ENCODE results near the gene PSMD7. TPM values are rescaled to one million over a fixed set of nuclear protein-coding genes. Genes with fewer than 3 reads are reported as not detected.
A peak's percentile ranks its signal among the peaks of the same experiment; 100 is the strongest.

The PSMD7 gene
- total and polyA plus RNA-seq, 2 donors (not counting 3 experiments of a cell fraction or from before 2014, with no cell fraction given), result 89.8 to 119 TPM

DNA sequence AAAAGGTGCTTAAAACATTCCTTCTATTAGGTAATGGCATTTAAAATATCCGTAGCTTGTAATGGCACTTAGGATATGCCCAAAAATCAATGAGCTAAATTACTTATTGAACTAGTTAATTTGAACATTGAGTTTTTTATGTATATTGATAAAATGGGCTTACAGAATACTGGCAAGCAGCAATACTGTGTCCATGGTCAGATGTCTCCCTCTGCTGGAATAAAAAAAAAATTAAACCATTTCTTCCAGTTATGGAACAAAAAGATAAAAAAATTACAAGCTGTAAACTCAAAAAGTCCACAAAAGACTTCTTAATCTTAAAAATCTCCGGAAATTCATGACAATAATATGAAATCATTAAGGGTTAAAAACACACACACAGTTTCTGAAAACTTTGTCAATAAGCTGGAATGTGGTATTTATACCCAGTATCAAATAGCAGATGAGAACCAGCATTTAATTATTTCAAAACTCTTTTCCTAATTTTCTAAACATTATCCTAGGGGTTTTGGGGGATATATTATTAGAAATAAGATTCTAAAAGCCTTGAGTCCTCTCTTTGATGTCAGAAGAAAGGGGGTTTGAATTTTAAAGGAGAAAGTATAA lies 21.5 kb upstream of the PSMD7 start:
- Histone ChIP-seq H3K36me3 (ENCODE audit: control insufficient read depth in 2 of 2, extremely low read depth in 1 of 2, insufficient read depth in 2 of 2, low read length in 2 of 2) (no peaks in the 10 kb centered on the region), H3K9ac (replicated peaks; ENCODE audit: extremely low read depth, insufficient read depth, low read length) (no peak overlapping the region), H3K27me3 (ENCODE audit: control insufficient read depth in 2 of 2, insufficient read depth in 2 of 2, low read length in 2 of 2) (peaks cover 3 to 8% of the 10 kb centered on the region in 2 experiments), H3K79me2 (ENCODE audit: control insufficient read depth, insufficient read depth, low read length) (no peaks in the 10 kb centered on the region), H3K4me3 (replicated peaks in 1 of 3; ENCODE audit: insufficient read depth in 1 of 3, low read depth in 1 of 3, low read length in 3 of 3) (no peak overlapping the region), H3K27ac (ENCODE audit: insufficient read depth, low read depth, low read length) (no peak overlapping the region), H4K20me1 (replicated peaks; ENCODE audit: control insufficient read depth, extremely low read depth, insufficient read depth, low read length) (no peaks in the 10 kb centered on the region), H3K4me2 (ENCODE audit: insufficient read depth, low read length) (no peak overlapping the region), H3K9me3 (replicated peaks; ENCODE audit: control insufficient read depth, insufficient read depth, low read length) (no peaks in the 10 kb centered on the region), H3K4me1 (ENCODE audit: control insufficient read depth, extremely low read depth, insufficient read depth, low read length) (no peaks in the 10 kb centered on the region), H3K9me1 (replicated peaks; ENCODE audit: control insufficient read depth, extremely low read depth, insufficient read depth, low read length) (no peaks in the 10 kb centered on the region), H2AFZ (ENCODE audit: low read depth, low read length) (no peak overlapping the region)
- DNase-seq (ENCODE audit: low read depth, low spot score), result peak; percentile 39
- TF ChIP-seq, protein P1, sequence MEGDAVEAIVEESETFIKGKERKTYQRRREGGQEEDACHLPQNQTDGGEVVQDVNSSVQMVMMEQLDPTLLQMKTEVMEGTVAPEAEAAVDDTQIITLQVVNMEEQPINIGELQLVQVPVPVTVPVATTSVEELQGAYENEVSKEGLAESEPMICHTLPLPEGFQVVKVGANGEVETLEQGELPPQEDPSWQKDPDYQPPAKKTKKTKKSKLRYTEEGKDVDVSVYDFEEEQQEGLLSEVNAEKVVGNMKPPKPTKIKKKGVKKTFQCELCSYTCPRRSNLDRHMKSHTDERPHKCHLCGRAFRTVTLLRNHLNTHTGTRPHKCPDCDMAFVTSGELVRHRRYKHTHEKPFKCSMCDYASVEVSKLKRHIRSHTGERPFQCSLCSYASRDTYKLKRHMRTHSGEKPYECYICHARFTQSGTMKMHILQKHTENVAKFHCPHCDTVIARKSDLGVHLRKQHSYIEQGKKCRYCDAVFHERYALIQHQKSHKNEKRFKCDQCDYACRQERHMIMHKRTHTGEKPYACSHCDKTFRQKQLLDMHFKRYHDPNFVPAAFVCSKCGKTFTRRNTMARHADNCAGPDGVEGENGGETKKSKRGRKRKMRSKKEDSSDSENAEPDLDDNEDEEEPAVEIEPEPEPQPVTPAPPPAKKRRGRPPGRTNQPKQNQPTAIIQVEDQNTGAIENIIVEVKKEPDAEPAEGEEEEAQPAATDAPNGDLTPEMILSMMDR (IDR thresholded peaks at IDR 0.05; ENCODE audit: extremely low read depth in 1 of 2, insufficient read depth in 1 of 2, low read depth in 1 of 2, low read length in 2 of 2), result peak in 1 of 2 donors; percentile 21
- TF ChIP-seq EZH2 (IDR thresholded peaks at IDR 0.05; ENCODE audit: borderline replicate concordance, low read depth, low read length, severe bottlenecking) (no peak), POLR2A (IDR thresholded peaks at IDR 0.05; ENCODE audit: low read depth, low read length) (no peak)
- TF ChIP-seq, protein P2, sequence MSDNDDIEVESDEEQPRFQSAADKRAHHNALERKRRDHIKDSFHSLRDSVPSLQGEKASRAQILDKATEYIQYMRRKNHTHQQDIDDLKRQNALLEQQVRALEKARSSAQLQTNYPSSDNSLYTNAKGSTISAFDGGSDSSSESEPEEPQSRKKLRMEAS (IDR thresholded peaks at IDR 0.05; ENCODE audit: insufficient read depth, insufficient read length), result no peak
- intact Hi-C loops (cut with micrococcal nuclease) (loop anchor here (1.0 kb wide), 1 partner anchor 319 kb away; no protein-coding TSS in a partner anchor), dilution Hi-C loops (cut with MboI; ENCODE audit: extremely low pct_ligation_motif_present, low sequenced_read_pairs) (no loop called here)
- no peak for FAIRE-seq
- CTCF ChIA-PET, result interaction anchor here (0.6 to 2.3 kb wide), 18 partner anchors 8 to 1925 kb away, joined by 3 to 11 read pairs (median 4); no protein-coding TSS in a partner anchor
- POLR2A ChIA-PET, result no interaction called here
- BruUV-seq (replicated peaks), result no TSS peak

DNA sequence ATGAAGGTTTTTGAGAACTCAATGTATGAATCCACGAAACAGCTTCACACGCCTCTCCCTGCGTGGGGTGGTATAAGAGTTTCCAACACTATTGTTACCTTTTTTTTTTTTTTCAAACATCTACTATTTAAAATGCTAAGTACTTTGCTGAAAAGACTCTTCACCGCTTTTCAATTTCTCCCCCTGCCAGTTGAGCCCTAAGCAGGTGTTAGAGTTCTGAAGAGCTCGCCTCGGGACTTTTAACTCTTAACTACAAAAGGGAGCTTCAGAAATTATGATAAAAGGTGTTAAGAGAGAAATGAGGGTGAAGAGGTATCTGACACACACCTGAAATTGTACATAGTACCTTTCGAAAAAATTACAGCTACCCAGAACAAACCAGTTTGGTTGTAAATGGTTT lies 20.9 kb upstream of the PSMD7 start:
- dilution Hi-C loops (cut with MboI; ENCODE audit: extremely low pct_ligation_motif_present, low sequenced_read_pairs), result no loop called here
- POLR2A ChIA-PET, result no interaction called here
- intact Hi-C loops (cut with micrococcal nuclease), result loop anchor here (1.0 kb wide), 1 partner anchor 319 kb away; no protein-coding TSS in a partner anchor

More for the DNA sequence above, 20.9 kb upstream of the PSMD7 start:
- Histone ChIP-seq H3K4me2 (ENCODE audit: insufficient read depth, low read length) (no peak overlapping the region), H2AFZ (ENCODE audit: low read depth, low read length) (no peak overlapping the region), H3K9ac (replicated peaks; ENCODE audit: extremely low read depth, insufficient read depth, low read length) (no peak overlapping the region), H3K36me3 (ENCODE audit: control insufficient read depth in 2 of 2, extremely low read depth in 1 of 2, insufficient read depth in 2 of 2, low read length in 2 of 2) (no peaks in the 10 kb centered on the region), H4K20me1 (replicated peaks; ENCODE audit: control insufficient read depth, extremely low read depth, insufficient read depth, low read length) (no peaks in the 10 kb centered on the region), H3K27ac (ENCODE audit: insufficient read depth, low read depth, low read length) (no peak overlapping the region), H3K4me3 (replicated peaks in 1 of 3; ENCODE audit: insufficient read depth in 1 of 3, low read depth in 1 of 3, low read length in 3 of 3) (no peak overlapping the region), H3K79me2 (ENCODE audit: control insufficient read depth, insufficient read depth, low read length) (no peaks in the 10 kb centered on the region), H3K27me3 (ENCODE audit: control insufficient read depth in 2 of 2, insufficient read depth in 2 of 2, low read length in 2 of 2) (peaks cover 3 to 8% of the 10 kb centered on the region in 2 experiments), H3K4me1 (ENCODE audit: control insufficient read depth, extremely low read depth, insufficient read depth, low read length) (no peaks in the 10 kb centered on the region), H3K9me1 (replicated peaks; ENCODE audit: control insufficient read depth, extremely low read depth, insufficient read depth, low read length) (no peaks in the 10 kb centered on the region), H3K9me3 (replicated peaks; ENCODE audit: control insufficient read depth, insufficient read depth, low read length) (no peaks in the 10 kb centered on the region)
- no peak for DNase-seq (ENCODE audit: low read depth, low spot score)
- no TSS peak for BruUV-seq (replicated peaks)
- no peak for TF ChIP-seq MYC (IDR thresholded peaks at IDR 0.05; ENCODE audit: low read depth, low read length)
- TF ChIP-seq FOS (IDR thresholded peaks at IDR 0.05; ENCODE audit: borderline replicate concordance, insufficient read depth, low read length), result no peak
- TF ChIP-seq POLR2A (IDR thresholded peaks at IDR 0.05; ENCODE audit: low read depth, low read length), result no peak
- no peak for TF ChIP-seq EZH2 (IDR thresholded peaks at IDR 0.05; ENCODE audit: borderline replicate concordance, low read depth, low read length, severe bottlenecking)
- no peak for TF ChIP-seq POLR2AphosphoS5 (IDR thresholded peaks at IDR 0.05; ENCODE audit: insufficient read depth, low read depth, low read length)
- TF ChIP-seq, protein P2 (IDR thresholded peaks at IDR 0.05; ENCODE audit: insufficient read depth, insufficient read length), result no peak
- TF ChIP-seq GATA2 (IDR thresholded peaks at IDR 0.05; ENCODE audit: insufficient read depth, insufficient read length, low read depth, low read length), result no peak
- CTCF ChIA-PET, result interaction anchor here (0.6 to 2.3 kb wide), 18 partner anchors 8 to 1926 kb away, joined by 3 to 11 read pairs (median 4); no protein-coding TSS in a partner anchor
- no peak for FAIRE-seq

All from endothelial cell of umbilical vein (primary cell).